Activated CD4-positive, alpha-beta T cell treated with anti-CD3 and anti-CD28 coated beads, Interleukin-2, amount 50 U/mL, for 24 hours (primary cell): ENCODE results near the gene CYBA.
A peak's percentile ranks its signal among the peaks of the same experiment; 100 is the strongest.

Experiments used
- DNase-seq, 2 donors: peaks; one replicate each; pipeline ENCODE4 v3.0.0-alpha.2; 2020; ENCODE audit warnings: low read depth in 1 of 2, low spot score in 1 of 2

CYBA gene

DNA sequence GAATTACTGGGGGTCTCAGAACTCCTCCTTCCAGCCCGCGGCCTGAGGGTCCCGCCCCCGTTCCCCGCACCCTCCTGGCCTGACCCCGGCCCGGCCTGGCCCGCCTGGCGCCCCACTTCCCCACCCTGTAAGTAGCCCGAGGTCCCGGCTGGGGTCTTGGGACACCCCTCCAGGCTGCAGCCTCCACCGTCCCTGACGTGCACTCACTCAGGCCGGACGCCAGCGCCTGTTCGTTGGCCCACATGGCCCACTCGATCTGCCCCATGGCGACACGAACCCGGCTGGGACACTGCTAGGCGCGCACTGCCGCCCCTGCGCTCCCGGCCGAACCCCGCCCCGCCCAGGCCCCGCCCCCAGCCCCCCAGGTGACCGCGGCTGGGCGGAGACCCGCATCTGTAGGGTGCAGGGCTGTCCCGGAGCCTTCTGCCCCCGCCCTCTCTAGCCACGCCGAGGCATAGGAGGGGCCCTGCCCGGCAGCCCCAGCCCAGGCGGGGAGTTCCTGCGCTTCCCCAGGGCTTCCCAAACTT lies at the start of gene CYBA:
Gene CYBA, minus strand, starts transcription at position 305 of the 527 bp plus-strand sequence. Its CDS starts 40 bp downstream, at position 265.
- peak; percentile 56 to 65 for DNase-seq

DNA sequence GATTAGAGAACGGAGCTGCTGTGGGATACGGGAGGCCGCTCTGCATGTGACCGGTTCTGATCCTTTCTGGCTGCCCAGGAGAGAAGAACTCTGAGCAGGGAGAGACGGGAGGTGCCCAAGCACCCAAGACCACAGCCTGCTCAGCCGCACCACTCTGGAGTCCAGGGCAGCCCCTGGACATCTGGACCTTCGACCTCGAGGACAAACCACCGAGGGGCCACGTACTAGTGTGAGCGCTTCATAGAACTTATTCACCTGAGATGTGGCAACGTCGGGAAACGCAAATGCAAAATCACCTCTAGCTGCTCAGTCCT lies 49.4 kb upstream of the CYBA start:
- no peak for DNase-seq

DNA sequence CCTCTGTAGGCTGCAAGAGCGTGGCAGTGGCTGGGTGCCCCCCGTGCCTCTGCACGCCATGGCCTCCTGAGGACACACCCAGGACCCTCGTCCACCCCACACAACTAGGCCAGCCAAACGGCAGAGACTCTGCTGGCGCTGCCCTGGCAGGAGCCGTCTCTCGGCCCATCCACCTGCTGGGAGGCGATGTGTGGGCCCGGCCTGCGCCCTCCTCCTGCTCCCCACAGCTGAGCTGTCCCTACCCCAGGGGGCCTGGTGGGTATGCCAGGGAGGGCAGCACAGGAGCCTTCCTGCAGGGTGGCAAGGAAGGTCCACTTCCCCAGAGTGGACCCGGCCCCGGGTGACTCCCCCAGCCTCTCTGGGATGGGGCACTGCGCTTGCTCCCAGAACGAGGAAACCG lies 48.3 kb upstream of the CYBA start:
- no peak for DNase-seq

DNA sequence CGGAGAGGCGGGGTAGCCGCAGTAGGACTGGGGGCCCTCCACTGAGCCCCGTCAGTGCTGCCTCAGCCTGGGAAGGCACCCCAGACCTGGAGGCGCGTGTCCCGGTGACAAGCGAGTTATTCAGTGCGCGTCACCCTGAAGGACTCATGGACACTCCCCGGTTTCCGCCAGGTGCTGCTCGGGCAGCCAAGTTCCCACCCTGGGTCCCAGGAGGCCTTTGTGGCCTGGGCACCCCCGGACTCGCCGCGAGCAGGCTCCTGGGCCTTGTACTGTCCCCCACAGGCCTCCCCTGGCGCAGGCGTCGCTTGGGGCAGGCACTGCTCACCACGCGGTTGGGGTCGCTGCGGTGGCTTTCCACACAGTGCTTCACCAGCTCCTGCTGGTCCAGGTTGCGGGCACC lies 47.8 kb upstream of the CYBA start:
- DNase-seq: no peak

DNA sequence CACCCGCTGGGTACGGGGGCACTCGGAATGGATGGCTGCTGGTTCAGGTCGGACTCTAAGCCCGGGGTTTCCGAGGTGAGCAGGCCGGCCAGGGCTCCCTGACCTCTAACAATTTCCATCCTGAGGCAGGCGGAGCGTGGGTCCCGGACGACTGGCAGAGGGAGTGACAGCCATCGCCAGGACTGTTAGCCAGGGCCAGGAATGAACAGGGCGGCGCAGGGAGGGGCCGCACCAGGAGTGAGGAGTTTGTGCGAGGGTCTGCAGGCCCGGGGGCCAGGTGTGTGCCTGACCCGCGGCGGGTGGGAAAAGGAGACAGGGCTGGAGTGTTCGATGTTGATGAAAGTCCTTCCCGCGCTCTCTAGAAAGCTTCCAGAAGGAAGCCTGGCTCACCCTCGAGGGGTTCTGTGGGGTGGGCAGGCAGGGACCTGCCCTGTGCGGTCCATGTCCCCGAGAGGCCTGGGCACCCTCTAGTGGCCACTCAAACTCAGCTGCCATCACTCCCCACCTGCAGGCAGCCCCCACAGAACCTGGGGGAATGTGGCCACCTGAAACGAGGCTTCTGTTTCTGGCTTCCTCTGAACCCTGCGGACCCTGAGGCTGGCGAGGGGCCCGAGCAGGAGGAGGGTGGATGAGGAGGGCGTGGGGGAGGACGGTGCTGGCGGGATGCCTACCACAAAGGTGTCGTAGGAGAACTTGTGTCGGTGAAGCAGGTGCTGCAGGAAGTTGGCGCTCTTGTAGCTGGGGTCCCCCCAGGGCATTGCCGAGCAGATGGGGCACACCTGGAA lies 47.2 kb upstream of the CYBA start:
- DNase-seq: no peak

DNA sequence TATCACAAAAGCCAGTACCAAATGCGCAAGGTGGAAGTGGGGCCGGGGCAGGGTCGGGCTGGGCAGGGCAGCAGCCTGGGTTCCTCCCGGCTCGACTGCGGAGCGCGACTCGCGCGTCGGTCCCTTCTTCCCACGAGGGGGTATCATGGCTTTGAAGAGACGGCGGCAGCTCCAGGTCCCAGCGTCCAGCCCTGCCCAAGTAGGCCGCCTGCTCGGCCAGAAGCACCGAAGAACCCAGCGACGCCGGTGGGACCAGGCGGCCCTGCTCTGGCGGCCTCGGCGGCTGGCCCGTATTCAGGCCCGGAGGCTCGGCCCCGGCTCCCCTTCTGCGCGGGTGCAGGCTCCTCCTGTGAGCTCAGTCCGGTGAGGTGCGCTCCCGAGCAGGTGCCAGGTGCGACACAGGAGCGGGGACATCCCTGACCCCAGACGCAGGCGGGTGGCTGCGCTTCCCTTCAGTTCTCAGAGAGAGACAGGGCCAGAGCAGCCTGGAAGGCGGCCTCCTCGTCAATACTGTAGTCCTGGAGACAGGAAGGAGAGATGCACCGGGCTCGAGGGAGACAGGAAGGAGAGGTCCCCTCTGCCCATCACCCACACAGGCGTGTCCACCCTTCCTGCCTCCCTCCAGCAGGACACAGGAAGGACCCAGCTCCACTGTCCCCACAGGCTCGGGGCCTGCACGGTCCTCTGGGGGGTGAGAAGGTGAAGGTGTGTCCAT lies 46.4 kb upstream of the CYBA start:
- no peak for DNase-seq

DNA sequence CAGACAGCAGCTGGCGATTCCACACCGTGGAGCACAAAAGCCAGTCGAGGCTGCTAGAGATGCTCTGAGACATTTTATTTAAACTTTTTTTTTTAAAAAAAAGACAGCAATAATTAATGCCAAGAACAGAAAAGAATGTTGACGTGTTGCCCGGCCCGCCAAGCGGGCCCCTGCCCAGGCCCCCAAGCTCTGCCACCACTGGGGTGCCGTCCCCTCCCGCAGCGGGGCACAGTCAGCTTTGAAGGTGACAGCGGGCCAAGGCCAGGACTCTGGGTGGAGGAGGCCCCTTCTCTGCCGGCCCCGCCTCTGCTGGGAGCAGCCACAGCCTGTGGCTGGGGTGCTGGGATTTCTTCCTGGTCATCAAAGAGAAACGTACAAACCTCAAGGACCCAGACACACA lies 45.6 kb upstream of the CYBA start:
- DNase-seq: no peak

DNA sequence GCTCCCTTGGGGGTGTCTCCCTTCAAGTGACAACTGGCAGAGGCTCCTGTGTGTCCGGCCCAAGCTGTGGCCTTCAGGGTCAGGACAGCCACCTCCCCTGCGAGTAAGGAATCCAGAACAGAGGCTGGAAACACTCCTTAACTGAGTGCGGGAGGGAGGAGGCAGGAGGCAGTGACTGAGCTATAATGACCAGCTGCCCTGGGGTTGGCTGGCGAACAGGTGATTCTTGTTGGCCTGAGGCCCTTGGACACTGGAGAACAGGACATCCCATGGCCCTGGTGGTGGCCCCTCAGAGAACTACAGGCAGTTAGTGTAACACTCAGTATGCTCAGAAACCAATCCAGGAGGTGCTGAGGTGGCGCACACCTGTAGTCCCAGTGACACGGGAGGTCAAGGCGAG lies 44.9 kb upstream of the CYBA start:
- no peak for DNase-seq

DNA sequence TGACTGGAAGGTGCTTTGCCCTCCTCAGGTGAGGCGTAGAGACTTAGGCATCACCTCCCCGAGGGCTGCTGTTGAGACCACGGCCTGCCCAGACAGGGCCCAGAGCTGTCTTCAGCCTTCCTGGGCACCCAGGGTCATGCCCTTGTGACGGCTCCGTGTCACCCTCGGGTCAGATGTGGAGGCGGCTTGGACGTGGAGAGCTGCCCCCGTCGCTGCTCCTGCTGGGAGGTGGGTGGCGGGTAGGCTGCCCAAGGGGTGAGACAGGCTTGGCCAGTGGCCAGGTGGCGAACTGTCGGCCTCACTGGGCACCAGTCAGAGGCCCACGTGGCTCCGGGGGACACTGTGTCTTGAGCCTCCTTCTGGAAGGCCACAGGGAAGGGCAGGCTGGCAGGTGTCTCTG lies 44.4 kb upstream of the CYBA start:
- no peak for DNase-seq

DNA sequence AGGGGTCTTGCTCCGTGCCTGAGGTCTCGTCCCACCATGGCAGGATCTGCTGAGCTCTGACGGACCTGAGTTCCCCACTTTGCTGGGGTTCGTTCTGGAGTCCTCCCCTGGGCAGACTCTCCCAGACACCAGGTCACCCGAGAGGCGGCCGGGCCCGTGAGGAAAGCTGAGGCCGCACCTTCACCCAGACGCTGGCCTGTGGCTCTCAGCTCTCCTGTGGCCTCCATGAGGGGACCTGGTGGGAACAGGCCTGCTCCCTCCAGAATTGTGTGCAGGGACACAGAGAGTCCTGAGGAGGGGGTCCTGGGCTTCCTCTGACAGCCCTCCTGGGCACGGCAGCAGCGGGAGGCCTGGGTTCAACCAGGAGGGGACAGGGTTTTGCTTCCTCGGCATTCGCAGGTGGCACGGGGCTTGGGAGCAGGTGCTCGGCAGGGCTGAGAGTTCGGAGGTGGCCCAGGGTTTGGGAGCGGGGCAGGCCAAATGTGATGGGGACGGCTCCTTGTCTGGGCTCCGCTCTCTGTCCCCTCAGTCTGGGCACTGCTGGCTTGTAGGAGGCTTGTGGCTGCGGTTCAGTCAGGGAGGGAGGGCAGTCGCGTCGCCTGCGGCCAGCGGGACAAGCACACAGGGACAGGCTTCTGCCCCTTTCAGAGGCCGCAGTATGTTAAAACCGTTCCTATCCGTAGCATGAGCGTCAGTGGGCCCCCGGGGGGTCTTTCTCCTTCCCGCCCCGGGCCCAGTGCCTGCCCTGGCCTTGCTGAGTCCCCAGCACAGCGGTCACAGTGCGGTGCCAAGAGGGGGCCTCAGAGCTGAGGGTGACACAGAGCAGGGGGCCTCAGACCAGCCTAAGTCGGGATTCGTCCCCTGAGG lies 43.6 kb upstream of the CYBA start:
- DNase-seq: no peak

DNA sequence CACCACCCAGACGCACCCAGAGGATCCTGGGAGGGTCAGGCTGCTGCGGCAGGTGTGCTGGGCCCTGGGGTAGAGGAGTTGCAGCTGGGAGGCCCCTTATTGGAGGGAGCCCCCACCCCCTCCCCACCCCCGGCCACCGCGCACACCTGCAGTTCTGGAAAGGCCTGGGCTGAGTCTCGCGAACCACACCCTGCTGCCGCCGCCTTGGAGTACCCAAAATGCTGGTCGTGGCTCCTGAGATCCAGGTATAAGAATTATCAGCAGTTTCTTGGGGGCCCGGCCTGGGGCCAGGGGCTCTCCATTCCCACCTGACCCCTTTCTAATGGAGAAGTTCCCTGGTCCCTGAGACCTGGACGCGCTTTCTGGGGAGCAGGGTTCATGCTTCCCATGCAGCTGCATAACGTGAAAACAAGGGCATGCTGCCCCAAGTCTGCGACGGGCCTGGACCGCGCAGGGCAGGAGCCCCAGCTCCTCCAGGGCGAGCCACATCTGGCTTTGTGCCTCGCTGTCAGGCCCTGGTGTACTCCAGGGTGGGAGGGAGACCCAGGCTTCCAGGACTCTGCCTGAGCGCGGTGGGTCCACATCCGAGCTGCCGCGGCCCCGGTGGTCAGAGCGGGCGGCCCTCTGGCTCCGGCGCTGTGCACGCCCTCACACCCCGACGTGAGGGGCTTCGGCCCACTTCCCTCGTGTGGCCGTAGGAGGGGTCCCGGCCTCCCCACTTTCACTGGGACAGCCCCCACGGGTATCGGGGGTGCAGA lies 42.7 kb upstream of the CYBA start:
- no peak for DNase-seq

DNA sequence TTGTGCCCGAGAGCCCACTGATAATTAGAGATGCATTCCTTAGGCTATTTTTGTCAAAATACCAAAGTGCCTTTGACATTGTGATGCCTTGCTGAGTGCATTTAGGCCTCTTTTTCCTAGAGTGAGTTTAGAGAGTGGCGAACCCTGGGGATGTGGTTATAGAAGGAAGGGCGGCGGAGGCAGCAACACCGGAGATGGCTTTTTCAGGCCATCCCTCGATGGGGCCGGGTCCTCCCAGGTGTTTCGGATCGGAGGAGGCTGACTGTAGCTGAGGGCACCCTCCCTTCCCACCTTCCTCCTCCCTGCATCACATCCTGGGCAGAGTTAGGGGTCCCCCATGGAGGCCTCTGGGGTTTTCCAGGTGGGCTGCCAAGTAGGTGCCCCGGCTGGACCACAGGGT lies 42.0 kb upstream of the CYBA start:
- DNase-seq: no peak

DNA sequence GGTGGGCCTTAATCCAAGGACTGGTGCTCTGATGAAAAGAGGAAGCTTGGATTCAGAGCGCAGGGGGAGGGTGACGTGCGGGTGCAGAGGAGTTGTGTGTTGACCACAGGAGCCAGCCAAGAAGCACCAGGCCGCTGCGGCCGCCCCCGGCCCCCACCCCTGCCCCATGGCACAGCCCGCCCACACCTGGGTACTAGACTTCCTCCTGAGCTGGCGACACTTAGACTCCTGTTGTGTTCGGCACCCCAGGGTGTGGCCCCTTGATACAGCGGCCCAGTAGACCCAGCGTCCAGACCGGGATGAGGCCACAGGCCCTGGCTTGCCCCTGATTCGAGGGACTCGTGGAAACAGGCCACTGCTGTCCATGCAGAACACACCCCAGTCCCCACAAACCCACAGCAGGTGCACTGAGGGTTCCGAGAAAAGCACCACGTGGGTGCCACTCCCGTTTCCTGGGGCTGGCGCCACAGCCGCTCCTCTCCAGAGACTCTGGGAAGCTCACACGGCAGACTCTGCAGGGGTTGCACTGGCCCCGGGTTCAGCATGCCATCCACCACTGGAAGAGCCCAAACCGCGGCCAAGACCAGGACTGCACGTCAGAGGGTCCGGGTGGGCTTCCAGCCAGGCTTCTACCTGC lies 41.2 kb upstream of the CYBA start:
- no peak for DNase-seq

DNA sequence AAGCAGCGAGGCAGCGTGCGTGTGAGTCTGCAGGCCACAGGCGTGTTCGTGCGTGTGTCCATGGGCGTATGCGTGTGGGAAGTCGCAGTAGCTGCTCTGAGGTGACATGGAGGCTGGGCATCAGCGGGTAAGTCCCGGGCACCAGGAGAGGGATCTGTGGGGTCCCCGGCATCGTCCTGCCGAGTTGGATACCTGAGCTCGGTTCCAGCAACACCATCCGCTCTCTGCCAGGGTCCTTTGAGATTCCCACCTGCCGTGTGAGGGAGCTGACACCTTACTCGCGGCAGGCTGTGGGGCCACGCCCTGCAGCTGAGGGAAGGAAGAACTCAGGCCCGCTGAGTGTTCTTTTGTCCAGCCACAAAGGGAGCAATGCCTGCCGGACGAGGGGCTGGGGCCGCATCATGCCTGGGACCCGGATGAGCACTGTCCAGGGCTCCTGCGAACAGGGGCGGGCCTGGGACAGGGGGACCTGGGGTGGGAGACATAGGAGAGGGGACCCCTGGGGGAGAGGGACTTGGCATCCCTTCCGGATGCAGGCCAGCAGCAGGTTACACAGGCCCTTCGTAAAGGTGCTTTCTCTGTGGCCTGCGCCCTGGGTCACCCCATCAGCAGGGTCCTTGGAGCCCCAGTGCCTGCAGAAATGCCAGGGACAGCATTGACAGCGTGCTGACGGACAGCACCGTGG lies 40.4 kb upstream of the CYBA start:
- DNase-seq: no peak

DNA sequence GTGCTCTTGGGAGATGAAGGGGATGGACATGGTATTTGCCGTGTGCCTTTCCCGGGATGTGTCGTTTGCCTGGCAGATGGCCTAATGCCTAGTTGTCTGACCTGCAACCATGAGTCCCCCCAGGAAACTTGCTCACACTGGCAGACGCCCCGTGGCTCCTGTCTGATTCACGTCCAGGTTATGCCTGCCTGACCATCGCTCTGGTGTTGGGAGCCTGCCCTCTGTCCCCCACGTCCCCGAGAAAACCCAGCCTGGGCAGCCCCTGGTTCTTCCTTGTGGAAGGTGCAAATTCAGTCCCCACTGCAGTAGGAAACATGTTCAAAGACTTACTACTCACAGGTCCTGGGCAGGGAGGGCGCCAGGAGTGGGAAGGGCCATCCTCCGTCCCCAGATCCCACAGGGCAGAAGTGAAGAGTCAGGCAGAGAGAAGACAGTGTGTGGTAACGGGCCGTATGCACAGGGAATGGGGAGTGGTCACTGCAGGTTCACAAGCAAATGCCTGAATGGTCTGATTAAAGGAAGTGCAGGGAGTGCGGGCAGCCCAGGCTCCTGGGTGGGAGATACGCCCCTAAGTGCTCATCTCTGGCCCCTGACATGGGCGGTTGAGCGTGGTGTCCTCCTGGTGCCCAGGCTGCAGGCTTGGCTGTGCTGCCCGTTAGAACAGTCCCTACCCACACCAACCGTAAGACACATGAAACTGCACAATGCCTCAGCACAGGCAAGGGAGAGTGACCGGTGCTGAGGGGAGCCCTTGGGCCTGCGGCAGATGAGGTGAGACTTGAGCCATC lies 39.7 kb upstream of the CYBA start:
- DNase-seq: no peak

DNA sequence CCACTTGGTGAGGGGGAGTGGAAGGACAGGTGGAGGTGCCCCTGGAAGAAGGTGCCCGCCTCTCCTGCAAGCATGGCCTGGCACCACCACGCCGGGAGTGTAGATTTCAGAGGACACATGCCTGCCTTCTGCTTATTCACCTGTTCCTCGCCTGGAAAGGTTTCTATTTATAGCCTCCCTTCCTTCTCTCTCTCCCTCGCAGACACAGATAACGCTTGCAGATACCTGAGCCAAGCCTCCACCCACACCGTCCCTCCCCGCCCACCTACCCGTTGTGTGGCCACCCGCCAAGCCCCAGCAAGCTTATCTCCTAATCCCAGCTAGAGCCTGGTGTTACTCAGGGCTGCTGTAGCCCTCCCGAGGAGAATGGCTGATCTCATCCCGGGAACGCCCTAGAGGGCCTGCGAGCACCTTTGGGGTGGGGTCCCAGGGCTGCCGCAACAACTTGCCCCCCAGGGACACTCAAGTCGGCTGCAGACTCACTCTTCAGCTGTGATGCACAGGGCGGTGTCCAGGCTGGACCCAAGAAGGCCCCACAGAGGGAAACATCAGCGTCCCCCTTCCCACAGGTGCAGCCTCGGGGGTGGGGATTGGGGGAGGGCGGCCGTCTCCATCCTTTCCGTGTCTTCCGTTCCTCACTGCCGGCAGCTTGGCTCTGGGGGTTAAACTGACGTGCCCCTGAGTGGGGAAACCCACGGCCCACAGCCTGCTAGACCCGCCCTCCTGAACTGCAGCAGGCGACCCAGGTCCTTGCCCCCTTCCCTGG lies 37.3 kb upstream of the CYBA start:
- no peak for DNase-seq

DNA sequence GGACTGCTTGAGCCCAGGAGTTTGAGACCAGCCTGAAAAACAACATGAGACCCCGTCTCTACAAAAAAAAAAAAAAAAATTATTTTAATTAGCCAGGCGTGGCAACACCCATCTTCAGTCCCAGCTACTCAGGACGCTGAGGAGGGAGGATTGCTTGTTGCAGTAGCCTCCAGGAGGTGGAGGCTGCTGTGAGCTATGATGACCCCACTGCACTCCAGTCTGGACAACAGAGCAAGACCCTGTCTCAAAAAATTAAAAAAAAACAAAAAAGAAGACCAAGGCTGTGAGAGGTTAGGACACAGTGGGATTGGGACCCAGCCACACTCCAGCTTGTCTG lies 36.8 kb upstream of the CYBA start:
- DNase-seq: no peak

DNA sequence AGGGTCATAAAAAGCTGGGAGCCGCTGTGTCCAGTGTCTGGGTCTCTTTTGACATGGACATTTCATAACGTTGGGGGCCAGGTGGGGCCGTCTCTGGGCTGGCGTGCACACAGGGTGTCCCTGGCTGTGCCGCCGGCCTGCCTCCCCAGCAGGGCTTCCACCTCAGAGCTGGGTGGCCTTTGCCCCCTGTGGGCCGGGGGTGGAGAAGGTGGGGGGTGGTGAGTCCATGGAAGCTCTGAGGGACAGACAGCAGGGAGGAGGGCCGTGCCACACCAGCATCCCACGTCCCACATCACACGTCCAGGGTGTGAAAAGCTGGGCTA lies 36.4 kb upstream of the CYBA start:
- DNase-seq: no peak
